WTC11 (cell line): ENCODE results near the gene CLIC5.

ENCODE experiments used
- HMGXB4 ChIP-seq: sonication (generic); formaldehyde crosslinking; IDR thresholded peaks from 2 replicates; pipeline ENCODE4 v1.8.1; 2023; ENCODE audit warnings: mild to moderate bottlenecking, moderate library complexity, missing genetic modification reagents
- ZBTB21 ChIP-seq: sonication (generic); formaldehyde crosslinking; IDR thresholded peaks from 2 replicates; pipeline ENCODE4 v1.8.1; 2023; ENCODE audit warnings: mild to moderate bottlenecking, missing genetic modification reagents, borderline replicate concordance
- TF ChIP-seq, protein P1 (sequence below): fragments of 200-600 bp; IDR thresholded peaks from 2 replicates; pipeline ENCODE4 v1.8.0; 2022; ENCODE audit warnings: antibody characterized with exemption
- TF ChIP-seq, protein P2 (sequence below): sonication (generic); formaldehyde crosslinking; IDR thresholded peaks from 2 replicates; pipeline ENCODE4 v1.8.1; 2022; ENCODE audit warnings: mild to moderate bottlenecking, moderate library complexity, missing genetic modification reagents

DNA sequence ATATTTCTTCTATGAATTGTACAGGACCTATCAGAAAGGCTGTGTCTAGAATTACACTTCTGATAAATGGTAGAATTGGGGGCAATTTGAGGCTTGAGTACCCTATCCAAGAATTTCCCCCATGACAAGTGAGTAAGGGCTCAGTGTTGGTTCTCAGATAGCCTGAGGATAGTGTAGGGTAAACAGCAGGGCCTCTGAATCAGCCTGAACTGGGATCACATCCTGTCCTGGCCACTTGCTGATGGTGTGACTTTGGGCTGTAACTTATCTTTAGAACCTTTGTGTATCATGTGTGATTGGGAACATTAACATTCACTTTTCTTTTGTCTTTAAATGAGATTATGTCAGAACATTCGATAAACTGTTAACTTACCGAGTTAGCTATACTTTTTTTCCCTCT lies 151.0 kb downstream of the CLIC5 start:
- TF ChIP-seq, protein P1, sequence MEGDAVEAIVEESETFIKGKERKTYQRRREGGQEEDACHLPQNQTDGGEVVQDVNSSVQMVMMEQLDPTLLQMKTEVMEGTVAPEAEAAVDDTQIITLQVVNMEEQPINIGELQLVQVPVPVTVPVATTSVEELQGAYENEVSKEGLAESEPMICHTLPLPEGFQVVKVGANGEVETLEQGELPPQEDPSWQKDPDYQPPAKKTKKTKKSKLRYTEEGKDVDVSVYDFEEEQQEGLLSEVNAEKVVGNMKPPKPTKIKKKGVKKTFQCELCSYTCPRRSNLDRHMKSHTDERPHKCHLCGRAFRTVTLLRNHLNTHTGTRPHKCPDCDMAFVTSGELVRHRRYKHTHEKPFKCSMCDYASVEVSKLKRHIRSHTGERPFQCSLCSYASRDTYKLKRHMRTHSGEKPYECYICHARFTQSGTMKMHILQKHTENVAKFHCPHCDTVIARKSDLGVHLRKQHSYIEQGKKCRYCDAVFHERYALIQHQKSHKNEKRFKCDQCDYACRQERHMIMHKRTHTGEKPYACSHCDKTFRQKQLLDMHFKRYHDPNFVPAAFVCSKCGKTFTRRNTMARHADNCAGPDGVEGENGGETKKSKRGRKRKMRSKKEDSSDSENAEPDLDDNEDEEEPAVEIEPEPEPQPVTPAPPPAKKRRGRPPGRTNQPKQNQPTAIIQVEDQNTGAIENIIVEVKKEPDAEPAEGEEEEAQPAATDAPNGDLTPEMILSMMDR: no peak
- TF ChIP-seq, protein P2, sequence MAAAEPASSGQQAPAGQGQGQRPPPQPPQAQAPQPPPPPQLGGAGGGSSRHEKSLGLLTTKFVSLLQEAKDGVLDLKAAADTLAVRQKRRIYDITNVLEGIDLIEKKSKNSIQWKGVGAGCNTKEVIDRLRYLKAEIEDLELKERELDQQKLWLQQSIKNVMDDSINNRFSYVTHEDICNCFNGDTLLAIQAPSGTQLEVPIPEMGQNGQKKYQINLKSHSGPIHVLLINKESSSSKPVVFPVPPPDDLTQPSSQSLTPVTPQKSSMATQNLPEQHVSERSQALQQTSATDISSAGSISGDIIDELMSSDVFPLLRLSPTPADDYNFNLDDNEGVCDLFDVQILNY: no peak
- TF ChIP-seq HMGXB4 (CRISPR knock-in tag): no peak
- no peak for TF ChIP-seq ZBTB21
